IMR-90 (cell line): Measurements from ENCODE around the gene CPA3. TPM values are rescaled to one million over a fixed set of nuclear protein-coding genes. Genes with fewer than 3 reads are reported as not detected.

Experiments
- ATAC-seq: fragments of 200-7000 bp; cut with Tn5 transposase; 2 replicates; pipeline ENCODE4 v1.9.1; 2020; ENCODE audit warnings: low read depth, mild to moderate bottlenecking, moderate library complexity
- BruUV-seq: library from RNA; stranded (reverse); fragments of 400-500 nt; replicated peaks from 2 replicates; lab custom pipeline; 2021; lab: Mats Ljungman, UMichigan
- CTCF ChIA-PET: fragments of 300-600 bp; formaldehyde crosslinking; extraction: SDS; loops from one replicate; lab custom pipeline; 2021; ENCODE audit warnings: antibody characterized with exemption; lab: Yijun Ruan, JAX
- POLR2A ChIA-PET: fragments of 300-600 bp; sonication (Branson Sonifier 250); formaldehyde crosslinking; loops from one replicate; lab custom pipeline; 2022; ENCODE audit warnings: antibody characterized with exemption; ENCODE audit not compliant: unreplicated experiment; lab: Charles Lee
- DNase-seq: peaks from one replicate; pipeline ENCODE4 v3.0.0; 2013
- H2AFZ ChIP-seq: replicated peaks from 2 replicates; pipeline ENCODE3; 2013; ENCODE audit warnings: low read length, mild to moderate bottlenecking; ENCODE audit not compliant: poor library complexity
- H2AK5ac ChIP-seq: 2 replicates; pipeline ENCODE4 v1.6.1; 2013; ENCODE audit warnings: low read depth, low read length, inconsistent platforms
- H2AK9ac ChIP-seq: replicated peaks from 2 replicates; pipeline ENCODE3; 2013; ENCODE audit warnings: mild to moderate bottlenecking, low read depth, low read length, moderate library complexity; ENCODE audit not compliant: poor library complexity
- H2BK120ac ChIP-seq: 2 replicates; pipeline ENCODE4 v1.6.1; 2013; ENCODE audit warnings: low read depth, low read length, inconsistent platforms
- H2BK15ac ChIP-seq: 3 replicates; pipeline ENCODE4 v1.6.1; 2013; ENCODE audit warnings: low read depth, low read length, inconsistent platforms
- H2BK20ac ChIP-seq: 2 replicates; pipeline ENCODE4 v1.6.1; 2013; ENCODE audit warnings: low read depth, mild to moderate bottlenecking, inconsistent platforms, low read length, moderate library complexity
- H2BK5ac ChIP-seq: 2 replicates; pipeline ENCODE4 v1.6.1; 2013; ENCODE audit warnings: mild to moderate bottlenecking, low read depth, low read length, inconsistent platforms; ENCODE audit not compliant: poor library complexity, severe bottlenecking
- H3K14ac ChIP-seq: replicated peaks from 2 replicates; pipeline ENCODE4 v1.6.1; 2013; ENCODE audit warnings: low read depth, low read length, inconsistent platforms
- H3K18ac ChIP-seq: 2 replicates; pipeline ENCODE4 v1.6.1; 2013; ENCODE audit warnings: low read depth, low read length, control low read depth
- H3K23ac ChIP-seq: 2 replicates; pipeline ENCODE4 v1.6.1; 2013; ENCODE audit warnings: low read depth, low read length, inconsistent platforms
- H3K27ac ChIP-seq: 2 replicates; pipeline ENCODE4 v1.5.1; 2013; ENCODE audit warnings: mild to moderate bottlenecking, control low read depth, low read length; ENCODE audit not compliant: insufficient read depth
- H3K27me3 ChIP-seq: 2 replicates; pipeline ENCODE4 v1.6.1; 2013; ENCODE audit warnings: low read length; ENCODE audit not compliant: control insufficient read depth, insufficient read depth
- H3K36me3 ChIP-seq: 2 replicates; pipeline ENCODE4 v1.6.1; 2013; ENCODE audit warnings: low read length, mixed read lengths; ENCODE audit not compliant: control insufficient read depth, insufficient read depth
- H3K4ac ChIP-seq: 2 replicates; pipeline ENCODE4 v1.6.1; 2013; ENCODE audit warnings: low read depth, low read length, inconsistent platforms
- H3K4me1 ChIP-seq: 2 replicates; pipeline ENCODE4 v1.6.1; 2013; ENCODE audit warnings: low read length, mixed read lengths; ENCODE audit not compliant: control insufficient read depth, insufficient read depth
- H3K4me2 ChIP-seq: 2 replicates; pipeline ENCODE4 v1.6.1; 2013; ENCODE audit warnings: low read depth, mild to moderate bottlenecking, control low read depth, low read length, moderate library complexity
- H3K4me3 ChIP-seq: 2 replicates; pipeline ENCODE4 v1.5.1; 2013; ENCODE audit warnings: low read depth, mild to moderate bottlenecking, control low read depth, low read length, moderate library complexity; ENCODE audit not compliant: insufficient read depth
- H3K56ac ChIP-seq: 2 replicates; pipeline ENCODE4 v1.6.1; 2013; ENCODE audit warnings: low read length, inconsistent platforms; ENCODE audit not compliant: insufficient read depth; ENCODE audit errors: extremely low read depth
- H3K79me1 ChIP-seq, 2 experiments: 2 replicates each; pipeline ENCODE4 v1.6.1; 2013; ENCODE audit warnings: low read length in 2 of 2, inconsistent platforms in 1 of 2, low read depth in 1 of 2
- H3K9ac ChIP-seq: 2 replicates; pipeline ENCODE4 v1.6.1; 2013; ENCODE audit warnings: low read depth, low read length, control low read depth
- H3K9me1 ChIP-seq: 2 replicates; pipeline ENCODE4 v1.6.1; 2013; ENCODE audit warnings: low read length, inconsistent platforms; ENCODE audit not compliant: insufficient read depth
- H3K9me3 ChIP-seq: 2 replicates; pipeline ENCODE4 v1.6.1; 2013; ENCODE audit warnings: low read length; ENCODE audit not compliant: control insufficient read depth, insufficient read depth
- H4K20me1 ChIP-seq: 2 replicates; pipeline ENCODE4 v1.6.1; 2013; ENCODE audit warnings: low read length, inconsistent platforms; ENCODE audit not compliant: insufficient read depth
- H4K5ac ChIP-seq: 2 replicates; pipeline ENCODE4 v1.6.1; 2013; ENCODE audit warnings: mild to moderate bottlenecking, low read depth, low read length, control low read depth
- H4K8ac ChIP-seq, 2 experiments: 2 replicates each; pipeline ENCODE4 v1.6.1; 2013; ENCODE audit warnings: low read depth in 2 of 2, low read length in 2 of 2, control low read depth in 1 of 2, inconsistent platforms in 1 of 2
- H4K91ac ChIP-seq: 2 replicates; pipeline ENCODE4 v1.6.1; 2013; ENCODE audit warnings: low read depth, low read length, inconsistent platforms; ENCODE audit not compliant: insufficient read depth
- POLR2A ChIP-seq: IDR thresholded peaks from 2 replicates; pipeline ENCODE4 v1.6.1; 2012; ENCODE audit warnings: mild to moderate bottlenecking, low read depth, low read length
- RAD21 ChIP-seq: IDR thresholded peaks from 2 replicates; pipeline ENCODE4 v1.6.1; 2012; ENCODE audit warnings: low read length, improper control_type of control experiment
- whole genome bisulfite sequencing, 2 experiments: methylation state at CpG; one replicate each; pipeline versions ENCODE4 v1.1.5 to v1.1.7; 2013; ENCODE audit warnings: missing lambda C conversion rate in 2 of 2; ENCODE audit not compliant: insufficient read length in 1 of 2; ENCODE audit errors: extremely low coverage in 2 of 2; 5-methylcytosine and 5-hydroxymethylcytosine counted together
- dilution Hi-C: fragments of 300-500 bp; cut with HindIII; formaldehyde crosslinking; loops from one replicate; pipeline ENCODE4 v1.14.3; 2018; ENCODE audit warnings: low sequenced_read_pairs; ENCODE audit not compliant: unreplicated experiment
- in situ Hi-C: fragments of 300-500 bp; cut with MboI; formaldehyde crosslinking; loops from 3 replicates; pipeline ENCODE4 v1.14.3; 2019; ENCODE audit warnings: low sequenced_read_pairs, inconsistent platforms, mixed read lengths
- intact Hi-C: fragments of 100-400 bp; cut with micrococcal nuclease; formaldehyde crosslinking; loops from 2 replicates; pipeline ENCODE4 v1.10.0; 2022
- polyA plus RNA-seq, 3 experiments: library from polyadenylated mRNA; depleted of rRNA; stranded (reverse); fragments of >200 nt; gene quantifications; 2 replicates each; pipeline ENCODE4 v1.2.3, GENCODE V29; 2012; ENCODE audit warnings: low replicate concordance in 1 of 3
- total RNA-seq: library from RNA; depleted of rRNA; stranded (reverse); fragments of >200 nt; gene quantifications from 2 replicates; pipeline ENCODE4 v1.2.3, GENCODE V29; 2012

The CPA3 gene
- total and polyA plus RNA-seq, 2 of the 4 experiments (the other 2 are of a cell fraction) = 0.07 TPM; not detected in 1

DNA sequence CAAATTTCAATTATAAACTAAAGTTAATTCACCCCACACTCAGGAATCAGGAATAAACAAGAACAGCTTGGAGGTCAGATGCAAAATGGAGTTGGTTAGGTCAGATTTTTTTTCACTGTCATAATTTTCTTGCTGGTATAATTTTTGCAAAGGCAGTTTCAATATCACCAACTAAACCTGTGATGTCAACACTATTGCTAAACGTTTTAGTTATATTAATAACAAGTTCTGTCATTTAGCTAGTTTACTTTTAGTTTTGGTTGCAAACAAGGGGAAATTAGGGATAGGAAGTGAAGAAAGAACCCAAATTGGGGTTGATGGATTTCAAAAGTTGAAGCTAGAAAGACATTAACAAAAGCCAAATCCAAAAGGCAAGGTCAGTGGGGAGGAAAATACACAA, 42.1 kb upstream of the CPA3 start:
- in situ Hi-C loops (no loop called here), intact Hi-C loops (no loop called here), dilution Hi-C loops (no loop called here)
- H3K27me3 ChIP-seq = peaks cover 4% of the 10 kb centered on the region
- H3K27ac ChIP-seq = no peak overlapping the region
- H2BK20ac ChIP-seq = no peak overlapping the region
- no peak overlapping the region for H2BK120ac ChIP-seq
- H3K9ac ChIP-seq = no peak overlapping the region
- H3K4me3 ChIP-seq = no peak overlapping the region
- no peaks in the 10 kb centered on the region for H3K4me1 ChIP-seq
- H2AK5ac ChIP-seq = no peak overlapping the region
- no peak overlapping the region for H3K14ac ChIP-seq
- H3K18ac ChIP-seq = no peak overlapping the region
- no peak overlapping the region for H2BK15ac ChIP-seq
- H3K9me3 ChIP-seq = no peaks in the 10 kb centered on the region
- no peak overlapping the region for H4K91ac ChIP-seq
- no peak overlapping the region for H3K4me2 ChIP-seq
- WGBS, 2 experiments = no CpG with 5 or more reads among the region's 1 CpG
- POLR2A ChIA-PET = interaction anchor here (0.6 to 0.7 kb wide), 2 partner anchors 191 to 577 kb away, joined by 4 to 5 read pairs; no protein-coding TSS in a partner anchor
- H3K23ac ChIP-seq = no peak overlapping the region
- no peak overlapping the region for H3K4ac ChIP-seq
- no peaks in the 10 kb centered on the region for H3K79me1 ChIP-seq
- H2BK5ac ChIP-seq = no peak overlapping the region
- H2AK9ac ChIP-seq = no peak overlapping the region
- DNase-seq (no peak), ATAC-seq (no peak)
- no peak overlapping the region for H4K5ac ChIP-seq
- no peaks in the 10 kb centered on the region for H3K36me3 ChIP-seq
- BruUV-seq = no TSS peak
- no peak overlapping the region for H2AFZ ChIP-seq
- CTCF ChIA-PET = no interaction called here
- no peak overlapping the region for H4K8ac ChIP-seq
- no peak overlapping the region for H3K56ac ChIP-seq
- no peaks in the 10 kb centered on the region for H4K20me1 ChIP-seq
- no peak for TF ChIP-seq RAD21
- TF ChIP-seq POLR2A = no peak
- H3K9me1 ChIP-seq = no peaks in the 10 kb centered on the region
